Breast epithelium (tissue), 4 donors: Measurements from ENCODE around the gene IQGAP3. TPM values are rescaled to one million over a fixed set of nuclear protein-coding genes. Genes with fewer than 3 reads are reported as not detected.

Experiments used
- DNase-seq, 2 donors: peaks; one replicate each; pipeline ENCODE4 v3.0.0-alpha.2; 2019; ENCODE audit warnings: low spot score in 2 of 2
- H3K27ac ChIP-seq, 2 donors: fragments of 200-600 bp; sonication (generic) in 1 of 2; one replicate each; pipeline ENCODE4 v1.5.1; 2016 to 2019; ENCODE audit warnings: mild to moderate bottlenecking in 1 of 2
- H3K27me3 ChIP-seq, 2 donors: fragments of 200-600 bp; sonication (generic) in 1 of 2; one replicate each; pipeline versions ENCODE4 v1.5.1 to v1.6.0; 2017 to 2019; ENCODE audit warnings: control low read depth in 1 of 2, mild to moderate bottlenecking in 1 of 2
- H3K36me3 ChIP-seq: fragments of 200-600 bp; one replicate; pipeline ENCODE4 v1.5.1; 2019
- H3K4me1 ChIP-seq, 2 donors: fragments of 200-600 bp; sonication (generic); one replicate each; pipeline ENCODE4 v1.5.1; 2016 to 2019; ENCODE audit warnings: control low read depth in 1 of 2
- H3K4me3 ChIP-seq, 3 donors: fragments of 200-600 bp; sonication (generic); 1 replicate in 2 of 3; 2 replicates in 1 of 3; pipeline ENCODE4 v1.5.1; 2016 to 2019; ENCODE audit warnings: mild to moderate bottlenecking in 3 of 3, moderate library complexity in 2 of 3
- H3K9me3 ChIP-seq, 2 donors: fragments of 200-600 bp; sonication (generic) in 1 of 2; one replicate each; pipeline ENCODE4 v1.5.1; 2016 to 2019; ENCODE audit warnings: control low read depth in 1 of 2
- POLR2A ChIP-seq: fragments of 450-650 bp; IDR thresholded peaks from one replicate; pipeline ENCODE4 v1.6.1; 2016; ENCODE audit warnings: antibody characterized with exemption, mild to moderate bottlenecking, moderate library complexity
- POLR2AphosphoS5 ChIP-seq, 3 donors: sonication (generic); formaldehyde crosslinking; IDR thresholded peaks; one replicate each; pipeline ENCODE4 v1.6.1; 2017; ENCODE audit warnings: antibody characterized with exemption in 3 of 3
- intact Hi-C: fragments of 100-400 bp; cut with DNase I; formaldehyde crosslinking; loops from one replicate; pipeline ENCODE4 v1.15.1; 2023; ENCODE audit warnings: low total_unique reads
- total RNA-seq, 3 donors: library from RNA; depleted of rRNA; stranded (reverse); fragments of >200 nt; gene quantifications; one replicate each; pipeline ENCODE4 v1.1.0, GENCODE V29; 2016
- TF ChIP-seq, protein P1 (sequence below), 3 donors: fragments of 450-650 bp; IDR thresholded peaks; one replicate each; pipeline ENCODE4 v1.5.1; 2016 to 2017; ENCODE audit warnings: antibody characterized with exemption in 3 of 3, mild to moderate bottlenecking in 3 of 3, moderate library complexity in 3 of 3

Gene IQGAP3
- total RNA-seq, 3 donors from 2014 or later: under 0.01 to 1.4 (median 0.15) TPM

DNA sequence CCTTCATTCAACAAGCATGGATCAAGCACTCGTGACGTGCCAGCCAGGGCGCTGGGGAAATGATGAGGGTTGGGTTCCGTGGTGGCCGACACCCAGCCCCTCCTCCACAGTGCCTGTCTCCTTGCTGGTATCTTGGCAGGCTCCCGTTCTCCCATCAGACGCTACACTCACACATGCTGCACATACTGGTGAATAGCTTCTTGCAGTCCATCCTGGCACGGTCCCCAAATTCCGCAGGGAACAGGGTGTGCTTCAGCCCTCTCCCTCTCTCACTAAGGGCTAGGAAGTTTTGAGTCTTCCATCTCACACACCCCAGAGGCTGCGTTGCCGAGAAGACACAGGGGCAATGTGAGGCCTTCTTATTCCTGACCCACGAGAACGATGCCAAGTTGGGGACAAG is 61.7 kb downstream of the IQGAP3 start:
- H3K36me3 ChIP-seq: no peaks in the 10 kb centered on the region
- peak; percentile 82 to 87 for DNase-seq
- TF ChIP-seq POLR2A (no peak), POLR2AphosphoS5 (IDR thresholded peaks at IDR 0.05) (peak in 2 of 3 donors; percentile 57 to 73)
- peaks cover 0 to 4% of the 10 kb centered on the region in 2 donors for H3K4me1 ChIP-seq
- no peaks in the 10 kb centered on the region for H3K9me3 ChIP-seq
- H3K27me3 ChIP-seq: no peaks in the 10 kb centered on the region
- no peak overlapping the region for H3K4me3 ChIP-seq
- intact Hi-C loops: no loop called here
- peak overlapping the region; percentile 49 to 72 for H3K27ac ChIP-seq

DNA sequence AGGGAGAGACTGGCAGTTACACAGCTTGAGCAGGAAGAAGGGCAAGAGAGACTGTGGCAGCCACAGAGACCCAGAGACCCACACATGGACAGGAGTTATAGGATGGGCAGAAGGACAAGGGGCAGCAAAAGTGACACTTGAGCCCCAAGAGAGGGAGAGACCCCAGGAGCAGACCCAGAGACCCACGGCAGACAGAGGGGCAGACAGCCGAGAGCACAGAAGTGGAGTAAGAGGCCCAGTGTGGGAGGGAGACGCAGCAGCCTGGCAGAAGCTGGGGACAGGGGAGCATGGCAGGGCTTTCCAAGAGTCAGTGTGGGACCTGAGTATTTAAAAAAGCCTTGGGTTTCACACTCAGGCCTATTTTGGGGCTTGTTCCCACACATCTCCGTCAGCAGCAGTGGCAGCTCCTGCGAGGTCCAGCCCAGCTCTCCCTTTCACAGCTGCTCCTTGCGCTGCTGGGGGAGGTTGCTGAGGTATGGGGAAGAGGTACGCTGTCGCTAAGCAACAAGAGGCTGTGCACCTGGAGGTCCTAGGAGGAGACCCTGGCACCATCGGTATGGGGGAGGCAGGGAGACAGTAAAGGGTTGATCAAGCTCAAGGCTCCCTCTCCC is 62.8 kb downstream of the IQGAP3 start:
- no peak for DNase-seq
- Histone ChIP-seq H3K4me3 (no peak overlapping the region), H3K36me3 (no peaks in the 10 kb centered on the region), H3K27ac (peak overlapping the region; percentile 85 to 88), H3K4me1 (peaks cover 1 to 4% of the 10 kb centered on the region in 2 donors), H3K27me3 (no peaks in the 10 kb centered on the region), H3K9me3 (no peaks in the 10 kb centered on the region)
- TF ChIP-seq POLR2AphosphoS5 (IDR thresholded peaks at IDR 0.05) (no peak), POLR2A (no peak)
- TF ChIP-seq, protein P1, sequence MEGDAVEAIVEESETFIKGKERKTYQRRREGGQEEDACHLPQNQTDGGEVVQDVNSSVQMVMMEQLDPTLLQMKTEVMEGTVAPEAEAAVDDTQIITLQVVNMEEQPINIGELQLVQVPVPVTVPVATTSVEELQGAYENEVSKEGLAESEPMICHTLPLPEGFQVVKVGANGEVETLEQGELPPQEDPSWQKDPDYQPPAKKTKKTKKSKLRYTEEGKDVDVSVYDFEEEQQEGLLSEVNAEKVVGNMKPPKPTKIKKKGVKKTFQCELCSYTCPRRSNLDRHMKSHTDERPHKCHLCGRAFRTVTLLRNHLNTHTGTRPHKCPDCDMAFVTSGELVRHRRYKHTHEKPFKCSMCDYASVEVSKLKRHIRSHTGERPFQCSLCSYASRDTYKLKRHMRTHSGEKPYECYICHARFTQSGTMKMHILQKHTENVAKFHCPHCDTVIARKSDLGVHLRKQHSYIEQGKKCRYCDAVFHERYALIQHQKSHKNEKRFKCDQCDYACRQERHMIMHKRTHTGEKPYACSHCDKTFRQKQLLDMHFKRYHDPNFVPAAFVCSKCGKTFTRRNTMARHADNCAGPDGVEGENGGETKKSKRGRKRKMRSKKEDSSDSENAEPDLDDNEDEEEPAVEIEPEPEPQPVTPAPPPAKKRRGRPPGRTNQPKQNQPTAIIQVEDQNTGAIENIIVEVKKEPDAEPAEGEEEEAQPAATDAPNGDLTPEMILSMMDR (IDR thresholded peaks at IDR 0.05): no peak
- intact Hi-C loops: no loop called here

DNA sequence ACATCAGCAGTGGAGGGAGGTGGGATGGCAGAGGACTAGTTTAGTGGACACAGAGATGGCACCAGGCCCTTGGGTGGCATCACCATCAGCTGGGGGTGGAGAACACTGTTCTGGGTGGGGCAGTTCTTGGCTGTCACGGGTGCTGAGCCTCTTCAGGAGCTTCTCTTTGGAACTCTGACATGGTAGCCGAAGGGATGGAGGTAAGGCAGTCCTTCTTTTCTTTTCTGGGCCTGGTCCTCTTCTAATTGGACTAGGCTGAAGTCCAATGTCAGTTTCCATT is 63.5 kb downstream of the IQGAP3 start:
- Histone ChIP-seq H3K36me3 (no peaks in the 10 kb centered on the region), H3K4me1 (peaks cover 6 to 8% of the 10 kb centered on the region in 2 donors), H3K4me3 (no peak overlapping the region), H3K27me3 (no peaks in the 10 kb centered on the region), H3K9me3 (no peaks in the 10 kb centered on the region), H3K27ac (peak overlapping the region; percentile 85 to 88)
- DNase-seq: no peak
- TF ChIP-seq POLR2AphosphoS5 (IDR thresholded peaks at IDR 0.05) (no peak), POLR2A (no peak)
- TF ChIP-seq, protein P1 (IDR thresholded peaks at IDR 0.05): no peak
- intact Hi-C loops: no loop called here

DNA sequence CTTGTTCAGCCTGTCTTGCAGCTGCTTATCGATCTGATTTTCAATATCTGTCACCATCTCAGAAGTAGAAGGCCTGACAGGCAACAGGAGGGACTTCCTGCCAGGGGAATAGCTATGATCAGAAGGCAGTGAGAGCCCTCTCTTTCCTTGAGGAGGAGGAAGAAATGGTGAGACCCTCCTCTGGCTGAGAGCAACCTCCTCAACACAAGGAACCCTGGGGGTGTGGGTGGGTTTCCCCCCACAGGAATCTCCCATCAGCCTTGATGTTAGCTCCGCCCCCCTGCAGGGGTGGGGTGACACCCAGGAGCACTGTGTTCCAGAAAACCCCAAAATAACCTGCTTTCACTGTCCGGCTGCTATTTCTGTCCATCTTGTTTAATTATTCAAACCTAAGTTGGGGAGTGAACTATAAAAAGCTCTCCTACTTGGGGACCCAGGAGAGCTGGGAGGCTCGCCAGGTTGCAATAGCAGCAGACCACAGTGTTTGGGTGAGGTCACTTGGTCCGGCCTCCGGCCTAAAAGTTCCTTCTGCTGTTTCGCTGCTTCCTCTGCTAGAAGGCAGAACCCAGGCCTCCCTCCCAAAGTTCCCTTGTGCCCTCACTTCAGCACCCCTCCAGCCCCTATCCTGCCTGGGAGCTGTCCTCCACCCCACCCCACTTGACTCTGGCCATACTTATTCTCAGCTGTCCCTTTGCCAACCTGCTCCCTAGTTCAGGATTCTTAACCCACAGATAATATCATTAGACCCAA is 64.0 kb downstream of the IQGAP3 start:
- H3K36me3 ChIP-seq: no peaks in the 10 kb centered on the region
- intact Hi-C loops: no loop called here
- no peaks in the 10 kb centered on the region for H3K9me3 ChIP-seq
- H3K4me1 ChIP-seq: peaks cover 10 to 12% of the 10 kb centered on the region in 2 donors
- no peak for DNase-seq
- H3K27me3 ChIP-seq: no peaks in the 10 kb centered on the region
- TF ChIP-seq POLR2AphosphoS5 (IDR thresholded peaks at IDR 0.05): no peak
- TF ChIP-seq, protein P1 (IDR thresholded peaks at IDR 0.05): no peak
- TF ChIP-seq POLR2A: no peak
- H3K4me3 ChIP-seq: no peak overlapping the region
- peak overlapping the region; percentile 85 to 88 for H3K27ac ChIP-seq

DNA sequence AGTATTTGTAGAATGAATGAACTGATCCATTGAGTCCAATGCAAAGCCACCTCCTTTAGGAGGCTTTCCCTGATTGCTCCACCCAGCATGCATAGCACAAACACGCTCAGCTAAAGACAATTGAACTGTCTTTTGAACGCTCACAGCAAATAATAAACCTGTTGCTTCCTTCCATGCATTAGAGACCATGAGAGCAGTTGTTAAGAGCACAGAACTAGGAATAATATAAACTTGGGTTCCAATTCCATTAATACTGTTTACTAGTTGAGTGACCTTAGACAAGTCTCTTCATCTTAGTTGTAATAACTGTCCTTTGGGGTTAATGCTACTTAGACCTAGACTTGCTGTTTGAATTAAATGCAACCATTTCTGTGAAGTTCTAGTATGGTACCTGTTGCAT is 65.9 kb downstream of the IQGAP3 start:
- intact Hi-C loops: no loop called here
- TF ChIP-seq, protein P1 (IDR thresholded peaks at IDR 0.05): no peak
- TF ChIP-seq POLR2AphosphoS5 (IDR thresholded peaks at IDR 0.05) (no peak), POLR2A (no peak)
- peaks cover 17 to 18% of the 10 kb centered on the region in 2 donors for H3K4me1 ChIP-seq

More for the DNA sequence above, 65.9 kb downstream of the IQGAP3 start:
- H3K27me3 ChIP-seq: no peaks in the 10 kb centered on the region
- no peak overlapping the region for H3K4me3 ChIP-seq
- no peak for DNase-seq
- no peaks in the 10 kb centered on the region for H3K9me3 ChIP-seq
- no peaks in the 10 kb centered on the region for H3K36me3 ChIP-seq
- H3K27ac ChIP-seq: peak overlapping the region in 1 of 2 donors; percentile 100
